HG02588 (cell line): ENCODE data around the gene PVALEF.

ENCODE experiments used
- ATAC-seq: cut with Tn5 transposase; IDR thresholded peaks from one replicate; pipeline ENCODE4 v1.9.1; 2021; ENCODE audit warnings: mild to moderate bottlenecking, moderate library complexity; ENCODE audit not compliant: unreplicated experiment

PVALEF gene

GRCh38 chr17:81179861-81180260, 14.6 kb downstream of the PVALEF start:
- ATAC-seq = no peak

GRCh38 chr17:81180836-81181810, 15.8 kb downstream of the PVALEF start:
- ATAC-seq = no peak

GRCh38 chr17:81181811-81182185, 16.5 kb downstream of the PVALEF start:
- no peak for ATAC-seq

- ATAC-seq = no peak
Measured at GRCh38 chr17:81182596-81182995, 17.3 kb downstream of the PVALEF start.

DNA sequence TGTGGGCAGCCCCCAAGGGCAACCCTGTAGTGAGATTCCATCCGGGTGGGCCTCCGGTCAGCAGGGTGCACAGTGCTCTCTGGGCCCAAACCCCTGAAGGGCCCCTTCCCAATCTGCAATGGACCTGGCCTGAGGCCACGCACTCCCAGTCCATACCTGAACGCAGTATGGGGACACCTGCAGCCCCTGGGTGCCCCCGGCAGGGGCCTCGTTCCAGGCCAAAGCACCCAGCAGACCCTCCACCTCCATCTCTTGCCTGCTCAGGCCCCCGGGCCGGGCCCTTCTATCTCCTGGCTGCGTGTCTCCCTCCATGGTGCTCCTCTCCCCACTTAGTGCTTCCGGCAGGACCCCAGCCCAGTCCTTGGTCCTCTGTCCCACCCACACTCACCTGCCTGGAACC, 18.0 kb downstream of the PVALEF start:
- ATAC-seq = no peak

GRCh38 chr17:81183807-81184206, 18.5 kb downstream of the PVALEF start:
- ATAC-seq = no peak

DNA sequence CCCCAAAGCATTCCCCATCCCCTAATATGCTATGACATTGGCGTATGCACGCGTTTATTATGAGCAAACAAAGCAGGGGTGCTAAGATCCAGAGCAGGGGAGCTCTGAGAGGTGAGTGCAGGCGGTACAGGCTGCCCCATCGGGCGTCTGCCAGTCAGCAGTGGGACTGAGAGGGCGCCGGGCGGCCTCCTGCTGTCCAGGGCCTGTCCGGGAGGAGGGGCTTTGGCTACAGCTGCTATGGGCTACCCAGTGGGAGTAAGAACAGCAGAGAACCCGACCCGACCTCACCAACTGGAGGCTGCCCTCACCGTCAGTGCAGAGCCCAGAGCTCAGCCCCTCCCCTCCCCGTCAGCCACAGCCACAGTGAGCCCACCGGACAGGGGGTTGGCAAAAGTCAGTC, 19.2 kb downstream of the PVALEF start:
- no peak for ATAC-seq

DNA sequence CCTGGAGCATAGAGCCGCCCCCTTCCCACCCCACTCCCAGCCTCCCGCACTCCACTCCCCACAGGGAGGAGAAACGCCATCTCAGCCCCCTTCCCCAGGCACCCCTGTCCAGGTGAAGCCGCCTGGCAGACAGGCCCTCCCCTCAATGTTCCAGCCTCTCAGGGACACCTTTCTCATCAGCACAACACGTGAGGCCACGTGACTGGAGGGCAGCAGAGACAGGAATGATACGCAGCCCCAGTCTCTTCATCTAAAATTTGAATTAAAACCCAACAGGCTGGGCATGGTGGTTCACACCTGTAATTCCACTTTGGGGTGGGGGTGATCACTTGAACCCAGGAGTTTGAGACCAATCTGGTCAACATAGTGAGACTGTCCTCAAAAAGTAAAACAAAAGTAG, 20.9 kb downstream of the PVALEF start:
- ATAC-seq = no peak

DNA sequence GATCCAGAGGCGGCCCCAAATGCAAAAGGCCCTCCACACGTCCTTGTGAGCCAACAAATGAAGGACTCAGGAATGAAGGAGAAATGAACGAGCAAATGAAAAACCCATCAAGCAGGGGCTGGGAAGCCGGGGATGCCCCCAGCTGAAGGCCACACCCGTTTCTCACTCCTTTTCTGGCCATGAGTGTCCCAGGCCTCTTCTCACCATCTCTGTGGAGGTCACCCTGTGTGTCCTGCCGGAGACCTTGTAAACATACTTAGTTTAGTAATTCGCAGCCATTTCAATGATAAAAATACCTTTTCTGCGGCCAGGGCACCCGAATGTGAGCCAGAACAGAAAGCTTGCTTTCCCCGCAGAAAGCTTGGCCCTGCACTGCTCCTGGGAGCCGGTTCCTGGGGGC, 21.8 kb downstream of the PVALEF start:
- no peak for ATAC-seq

DNA sequence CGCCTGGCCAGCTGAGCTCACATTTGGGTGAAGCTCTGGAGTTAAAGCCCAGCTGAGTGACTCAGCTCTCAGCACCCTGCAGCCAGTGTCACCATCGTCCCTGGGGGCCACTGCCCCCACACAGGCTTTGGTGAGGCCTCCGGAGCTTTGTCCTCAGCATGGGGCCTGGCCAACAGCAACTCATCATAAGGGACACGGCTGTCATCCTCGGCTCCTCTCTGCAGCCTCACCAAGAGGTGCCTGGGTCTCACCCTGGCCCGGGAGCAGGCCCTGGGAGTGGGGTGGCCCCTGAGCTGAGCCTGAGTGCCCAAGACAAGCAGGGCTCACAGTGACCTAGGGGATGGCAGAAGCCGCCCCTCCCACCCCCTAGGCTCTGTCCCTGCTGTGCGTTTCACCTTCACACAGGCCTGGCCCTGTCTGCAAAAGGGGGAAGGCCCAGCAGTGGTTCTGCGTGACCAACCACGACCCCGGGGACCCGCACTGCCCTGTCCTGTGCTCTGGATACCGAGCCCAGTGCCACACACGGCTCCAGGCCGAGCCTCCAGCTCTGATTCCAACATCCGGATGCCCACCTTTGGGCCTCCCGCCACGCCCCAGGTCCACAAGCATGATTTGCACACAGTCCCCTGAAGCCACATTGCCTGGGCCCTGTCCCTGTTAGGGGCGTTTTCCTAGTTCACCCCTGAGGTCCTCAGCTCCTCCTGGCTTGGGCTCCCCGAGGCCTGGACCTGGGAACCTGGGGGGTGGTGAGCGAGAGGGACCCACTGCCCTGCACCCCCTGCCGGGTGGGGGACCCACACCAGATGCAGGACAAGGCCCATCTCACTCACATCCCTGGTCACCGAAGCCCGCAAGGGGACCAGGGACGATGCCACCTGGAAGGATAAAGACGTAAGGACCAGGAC, 22.5 kb downstream of the PVALEF start:
- no peak for ATAC-seq

DNA sequence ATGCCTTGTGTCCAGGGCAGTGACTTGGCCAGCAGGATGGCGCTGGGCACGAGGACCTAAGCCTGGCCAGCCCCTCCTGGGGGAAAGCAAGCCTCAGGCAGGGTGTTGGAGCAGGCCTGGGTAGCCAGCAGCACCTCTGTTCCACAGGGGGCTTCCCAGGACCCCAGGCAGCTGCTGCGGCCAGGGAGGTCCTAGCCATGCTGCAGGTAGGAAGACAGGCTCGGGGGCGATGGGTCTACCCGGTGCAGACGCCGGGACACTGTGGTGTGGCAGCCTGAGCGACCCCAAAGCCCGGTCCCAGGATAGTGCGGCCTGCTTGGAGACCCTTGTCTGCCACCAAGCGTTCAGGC, 23.2 kb downstream of the PVALEF start:
- no peak for ATAC-seq

- no peak for ATAC-seq
Measured at GRCh38 chr17:81189016-81189415, 23.7 kb downstream of the PVALEF start.

- ATAC-seq = no peak
Measured at GRCh38 chr17:81189670-81190530, 24.6 kb downstream of the PVALEF start.

DNA sequence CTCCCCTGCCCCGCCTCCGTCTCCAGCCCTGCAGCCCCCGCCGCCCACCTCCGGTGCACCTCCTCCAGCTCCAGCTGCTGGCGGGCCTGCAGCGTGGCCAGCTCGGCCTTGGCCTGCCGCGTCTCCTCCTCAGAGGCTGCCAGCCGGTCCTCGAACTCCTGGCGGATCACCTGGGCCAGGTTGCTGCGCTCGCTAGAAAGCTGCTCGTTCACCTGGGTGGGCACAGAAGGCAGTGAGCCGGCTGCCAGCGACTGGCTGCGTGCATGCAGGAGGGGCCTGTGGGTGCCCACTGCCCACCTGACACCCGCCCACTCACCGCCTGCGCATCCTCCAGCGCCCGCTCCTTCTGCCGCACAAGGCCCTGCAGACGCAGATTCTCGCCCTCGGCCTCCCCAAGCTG, 25.3 kb downstream of the PVALEF start:
- ATAC-seq = no peak

GRCh38 chr17:81191116-81191515, 25.8 kb downstream of the PVALEF start:
- no peak for ATAC-seq

DNA sequence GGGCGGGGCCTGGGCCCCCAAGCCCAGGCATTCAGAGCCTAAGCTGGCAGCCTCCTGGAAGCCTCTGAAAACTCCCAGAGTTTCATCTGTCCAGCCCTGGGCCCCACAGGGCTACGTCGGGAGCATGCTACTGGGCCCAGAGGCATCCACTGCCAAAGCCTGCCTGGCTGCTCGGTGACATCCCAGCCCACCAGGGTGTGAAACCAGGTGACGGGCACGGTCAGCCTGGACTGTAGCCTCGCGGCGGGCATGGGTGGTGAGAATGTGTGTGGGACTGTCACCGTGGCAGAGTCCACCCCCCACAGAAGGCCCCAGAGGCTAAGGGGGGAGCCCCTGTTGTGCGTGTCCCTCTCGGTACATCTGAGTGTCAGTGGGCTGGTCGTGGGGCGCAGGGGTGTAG, 26.3 kb downstream of the PVALEF start:
- ATAC-seq = no peak

DNA sequence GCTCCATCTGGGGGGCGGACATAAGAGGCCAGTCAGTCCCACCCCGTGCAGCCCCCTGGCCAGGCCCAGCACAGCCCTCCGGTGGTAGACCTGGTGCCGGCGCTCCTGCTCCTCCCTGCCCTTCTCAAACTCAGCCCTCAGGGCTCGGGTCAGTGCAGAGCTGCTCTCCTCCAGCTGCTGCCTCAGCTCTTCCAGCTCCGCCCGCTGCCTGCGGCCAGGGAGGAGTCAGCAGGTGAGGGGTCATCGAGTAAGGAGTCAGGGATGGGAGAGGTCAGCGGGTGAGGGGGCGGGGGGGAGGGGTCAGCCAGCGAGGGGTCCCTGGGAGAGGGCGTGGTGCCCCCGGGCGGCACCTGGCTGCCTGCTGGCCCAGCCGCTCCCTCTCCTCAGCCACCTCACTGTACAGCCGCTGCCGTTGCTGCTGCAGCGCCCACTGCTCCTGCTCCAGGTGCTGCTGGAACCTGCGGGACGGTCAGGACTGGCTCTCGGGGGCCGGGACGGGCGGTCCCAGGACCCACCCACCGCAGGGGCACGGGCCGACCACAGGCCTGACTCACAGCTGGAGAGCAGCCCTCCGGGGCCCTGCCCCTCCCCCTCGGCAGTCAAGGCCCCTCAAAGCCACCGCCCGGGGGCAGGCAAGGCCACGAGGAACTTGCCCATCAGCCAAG, 27.2 kb downstream of the PVALEF start:
- ATAC-seq = no peak

DNA sequence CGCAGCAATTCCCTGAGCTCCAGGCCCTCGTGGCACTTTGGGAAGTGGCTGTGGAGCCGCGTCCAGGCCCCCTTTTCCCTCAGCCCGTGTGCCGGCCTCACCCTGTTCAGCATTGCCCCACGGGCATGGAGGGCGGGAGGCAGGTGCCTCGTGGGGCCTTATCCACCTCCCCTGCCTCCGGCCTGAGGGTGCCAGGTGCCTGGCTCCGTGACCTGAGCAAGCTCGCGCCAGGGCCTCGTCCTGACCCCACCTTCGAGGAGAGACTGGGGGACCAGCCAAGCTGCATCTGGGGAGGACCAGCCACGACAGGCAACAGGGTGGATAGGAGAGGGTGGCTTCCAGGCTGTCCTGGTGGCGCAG, 27.7 kb downstream of the PVALEF start:
- no peak for ATAC-seq

DNA sequence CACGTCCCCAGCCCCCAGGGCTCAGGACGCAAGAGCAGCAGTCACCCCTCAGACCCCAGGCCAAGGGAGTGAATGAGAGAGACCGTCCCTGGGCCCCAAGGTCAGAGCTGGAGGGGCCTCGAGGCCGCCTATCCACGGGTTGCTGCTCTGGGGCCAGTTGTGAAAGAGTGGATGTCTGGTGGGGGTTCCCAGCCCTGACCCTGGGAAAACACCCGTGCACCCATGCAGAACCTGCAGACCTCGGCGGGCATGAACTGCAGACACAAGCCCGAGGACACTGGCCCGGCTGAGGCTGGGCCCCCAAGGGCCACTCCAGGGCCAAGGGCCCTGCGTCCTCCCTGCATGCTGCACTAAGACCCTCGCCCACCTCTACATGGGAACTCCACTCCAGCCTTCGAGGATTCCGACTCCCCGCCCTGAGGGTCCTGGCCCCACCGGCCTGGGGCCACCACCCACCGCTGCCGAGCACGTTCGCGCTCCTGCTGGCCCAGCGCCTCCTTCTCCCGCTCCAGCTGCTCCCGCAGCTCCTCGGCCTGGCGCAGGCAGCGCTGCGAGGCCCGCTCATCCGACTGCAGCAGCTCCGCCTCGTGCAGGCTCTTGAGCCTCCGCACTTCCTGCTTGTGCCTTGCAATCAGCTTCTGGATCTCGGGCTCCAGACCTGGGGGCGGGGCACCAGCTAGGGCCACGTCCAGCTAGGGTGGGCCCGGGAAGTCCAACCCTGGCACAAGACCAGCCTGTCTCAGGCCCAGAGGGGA, 28.3 kb downstream of the PVALEF start:
- ATAC-seq = no peak
